Ovary (tissue), 9 donors: Measurements from ENCODE around the gene NEURL2. TPM values are rescaled to one million over a fixed set of nuclear protein-coding genes. Genes with fewer than 3 reads are reported as not detected.
A peak's percentile ranks its signal among the peaks of the same experiment; 100 is the strongest.

Experiments used
- DNase-seq, 5 donors: peaks; one replicate each; pipeline ENCODE4 v3.0.0-alpha.2; 2019 to 2020
- H3K27ac ChIP-seq, 2 donors: fragments of 200-600 bp; one replicate each; pipeline versions ENCODE4 v1.5.1 to v1.8.0; 2019 to 2022
- H3K27me3 ChIP-seq: fragments of 200-600 bp; one replicate; pipeline ENCODE4 v1.8.0; 2022
- H3K36me3 ChIP-seq: fragments of 200-600 bp; sonication (generic); one replicate; pipeline ENCODE4 v1.5.1; 2019
- H3K4me1 ChIP-seq: one replicate; pipeline ENCODE4 v1.8.1; 2013; ENCODE audit warnings: mild to moderate bottlenecking, moderate library complexity; ENCODE audit not compliant: insufficient read depth
- H3K4me3 ChIP-seq: fragments of 200-600 bp; sonication (generic); one replicate; pipeline ENCODE4 v1.5.1; 2017
- H3K9me3 ChIP-seq, 2 donors: fragments of 200-600 bp in 1 of 2; sonication (generic) in 1 of 2; one replicate each; pipeline versions ENCODE4 v1.5.1 to v1.8.1; 2013 to 2019; ENCODE audit warnings: mild to moderate bottlenecking in 1 of 2, moderate library complexity in 1 of 2
- CTCF ChIP-seq, 3 donors: fragments of 450-650 bp in 2 of 3; fragments of 200-600 bp in 1 of 3; IDR thresholded peaks; one replicate each; pipeline versions ENCODE4 v1.5.1 to v1.8.0; 2016 to 2022; ENCODE audit warnings: antibody characterized with exemption in 3 of 3, mild to moderate bottlenecking in 1 of 3
- EP300 ChIP-seq: sonication (generic); formaldehyde crosslinking; IDR thresholded peaks from one replicate; pipeline ENCODE4 v1.6.1; 2017; ENCODE audit warnings: antibody characterized with exemption
- POLR2A ChIP-seq: fragments of 450-650 bp; IDR thresholded peaks from one replicate; pipeline ENCODE4 v1.6.1; 2017; ENCODE audit warnings: antibody characterized with exemption, mild to moderate bottlenecking, moderate library complexity
- WGBS, 3 donors: extraction: QIAGEN DNeasy Blood & Tissue Kit in 1 of 3; methylation state at CpG; one replicate each; pipeline versions ENCODE4 v1.1.5 to v1.1.7; 2013 to 2017; 5-methylcytosine and 5-hydroxymethylcytosine counted together
- intact Hi-C, 4 donors: fragments of 100-400 bp; cut with DNase I; formaldehyde crosslinking; loops; one replicate each; pipeline versions ENCODE4 v1.11.0 to v1.15.1; 2022 to 2023
- polyA plus RNA-seq, 2 donors: library from polyadenylated mRNA; stranded (reverse); fragments of 200-250 nt in 1 of 2; fragments of 350-450 nt in 1 of 2; fragmentation: Illumina TruSeq in 1 of 2; extraction: RNeasy Lipid Tissue Mini Kit (QIAGEN cat#74804) in 1 of 2; gene quantifications; one replicate each; pipeline ENCODE4 v1.2.3, GENCODE V29; 2013 to 2014
- total RNA-seq, 7 donors: library from RNA; depleted of rRNA in 2 of 7; stranded (reverse); fragments of >200 nt in 2 of 7; fragmentation: NEBNext Ultra II Directional in 3 of 7; extraction: Animal tissue kit (Norgen Biotek cat#: 25700) in 3 of 7; gene quantifications; one replicate each; pipeline versions ENCODE4 v1.1.0 to v1.2.4, GENCODE V29; 2016 to 2023
- donor health status: DM: no; HTN: no; CAD: no; lungs with moderate emphysema.
- donor health status: DM: no; HTN: no; CAD: no.
- donor health status: Bipolar disorder and iron deficiency.
- donor health status: DM: yes; HTN: yes; CAD: no.
- donor health status: DM: no; HTN: no; CAD: no.
- donor health status: DM: yes; HTN: yes; CAD: no.

The NEURL2 gene
- total and polyA plus RNA-seq, 9 donors = 1.5 to 28.7 (median 12.3) TPM

- H3K4me3 ChIP-seq = no peak overlapping the region
- H3K27me3 ChIP-seq = no peaks in the 10 kb centered on the region
- H3K9me3 ChIP-seq = no peaks in the 10 kb centered on the region
- 51 to 71% (median 55%) methylated on average over 2 of the region's 2 CpGs for WGBS, 3 donors
- DNase-seq = no peak
- H3K36me3 ChIP-seq = no peaks in the 10 kb centered on the region
- peaks cover 16% of the 10 kb centered on the region for H3K4me1 ChIP-seq
- intact Hi-C loops = no loop called here
- peak overlapping the region in 1 of 2 donors; percentile 91 for H3K27ac ChIP-seq
- no peak for TF ChIP-seq EP300
- TF ChIP-seq POLR2A = no peak
- no peak for TF ChIP-seq CTCF (IDR thresholded peaks at IDR 0.05)
Observed at GRCh38 chr20:45926731-45927070, 35.7 kb upstream of the NEURL2 start.

GRCh38 chr20:45925821-45926506 is 35.0 kb upstream of the NEURL2 start:
- Histone ChIP-seq H3K36me3 (no peaks in the 10 kb centered on the region), H3K4me3 (no peak overlapping the region), H3K27ac (peak overlapping the region; percentile 75 to 91), H3K4me1 (peaks cover 22% of the 10 kb centered on the region), H3K9me3 (no peaks in the 10 kb centered on the region), H3K27me3 (no peaks in the 10 kb centered on the region)
- intact Hi-C loops = no loop called here
- TF ChIP-seq POLR2A (no peak), EP300 (no peak), CTCF (IDR thresholded peaks at IDR 0.05) (no peak)
- 66 to 70% (median 68%) methylated on average over 9 of the region's 9 CpGs for WGBS, 3 donors
- DNase-seq = peak in 2 of 5 donors; percentile 13 to 34

- no peak for TF ChIP-seq CTCF (IDR thresholded peaks at IDR 0.05)
- no peak for TF ChIP-seq EP300
- no peak for TF ChIP-seq POLR2A
- WGBS, 3 donors = 20 to 32% (median 21%) methylated on average over 21 of the region's 21 CpGs
- DNase-seq = peak; percentile 73 to 77 (median 75)
- intact Hi-C loops = no loop called here
- Histone ChIP-seq H3K4me3 (no peak overlapping the region), H3K9me3 (no peaks in the 10 kb centered on the region), H3K27ac (peak overlapping the region; percentile 85 to 91), H3K27me3 (no peaks in the 10 kb centered on the region), H3K4me1 (peaks cover 30% of the 10 kb centered on the region), H3K36me3 (no peaks in the 10 kb centered on the region)
Observed at GRCh38 chr20:45924391-45925261, 33.6 kb upstream of the NEURL2 start.

- no peak overlapping the region for H3K27ac ChIP-seq
- 81 to 87% (median 82%) methylated on average over 11 of the region's 11 CpGs for WGBS, 3 donors
- H3K9me3 ChIP-seq = no peaks in the 10 kb centered on the region
- peak in 2 of 5 donors; percentile 13 to 15 for DNase-seq
- peaks cover 40% of the 10 kb centered on the region for H3K4me1 ChIP-seq
- no peak overlapping the region for H3K4me3 ChIP-seq
- TF ChIP-seq EP300 (no peak), POLR2A (no peak), CTCF (IDR thresholded peaks at IDR 0.05) (no peak)
- intact Hi-C loops = no loop called here
- no peaks in the 10 kb centered on the region for H3K36me3 ChIP-seq
- no peaks in the 10 kb centered on the region for H3K27me3 ChIP-seq
Observed at GRCh38 chr20:45921337-45922189, 30.6 kb upstream of the NEURL2 start.
